Endothelial cell of umbilical vein (primary cell): ENCODE data around the gene NRXN3. TPM values are rescaled to one million over a fixed set of nuclear protein-coding genes. Genes with fewer than 3 reads are reported as not detected.

Source experiments
- BruUV-seq: library from RNA; stranded (reverse); fragments of 400-500 nt; replicated peaks from 2 replicates; lab custom pipeline; 2021; lab: Mats Ljungman, UMichigan
- CTCF ChIA-PET: fragments of 300-600, 350-600 bp; sonication (Branson Sonifier 250); formaldehyde crosslinking; loops from one replicate; lab custom pipeline; 2021; ENCODE audit warnings: antibody characterized with exemption, inconsistent platforms; lab: Charles Lee
- POLR2A ChIA-PET: fragments of 300-600, 350-600 bp; sonication (Branson Sonifier 250); formaldehyde crosslinking; loops from one replicate; lab custom pipeline; 2021; ENCODE audit warnings: antibody characterized with exemption, inconsistent platforms; lab: Charles Lee
- DNase-seq: peaks from one replicate; pipeline ENCODE4 v3.0.0-alpha.2; 2011; ENCODE audit warnings: low read depth, low spot score
- FAIRE-seq: peaks from 2 replicates; lab custom pipeline; 2011; peaks lifted over from hg19 to GRCh38; lab: Jason Lieb, UNC
- H2AFZ ChIP-seq: 2 replicates; pipeline ENCODE4 v1.6.0; 2012; ENCODE audit warnings: low read depth, low read length, control low read depth, inconsistent platforms
- H3K27ac ChIP-seq: 2 replicates; pipeline ENCODE4 v1.5.1; 2011; ENCODE audit warnings: low read depth, mild to moderate bottlenecking, control low read depth, low read length, moderate library complexity; ENCODE audit not compliant: insufficient read depth
- H3K27me3 ChIP-seq, 2 experiments: 2 replicates each; pipeline versions ENCODE4 v1.6.0 to v1.6.1; 2011; ENCODE audit warnings: low read length in 2 of 2, mixed read lengths in 1 of 2; ENCODE audit not compliant: control insufficient read depth in 2 of 2, insufficient read depth in 2 of 2
- H3K36me3 ChIP-seq, 2 experiments: 2 replicates in 1 of 2; 3 replicates in 1 of 2; pipeline ENCODE4 v1.5.1; 2011; ENCODE audit warnings: low read length in 2 of 2, mild to moderate bottlenecking in 1 of 2, moderate library complexity in 1 of 2; ENCODE audit not compliant: control insufficient read depth in 2 of 2, insufficient read depth in 2 of 2; ENCODE audit errors: extremely low read depth in 1 of 2
- H3K4me1 ChIP-seq: 3 replicates; pipeline ENCODE4 v1.5.1; 2011; ENCODE audit warnings: mild to moderate bottlenecking, low read length; ENCODE audit not compliant: control insufficient read depth, insufficient read depth; ENCODE audit errors: extremely low read depth
- H3K4me2 ChIP-seq: 2 replicates; pipeline ENCODE4 v1.6.1; 2011; ENCODE audit warnings: low read length, control low read depth, mixed read lengths; ENCODE audit not compliant: insufficient read depth
- H3K4me3 ChIP-seq, 3 experiments: fragments of 200-600 bp in 1 of 3; sonication (generic), shearing (Covaris generic) in 1 of 3; replicated peaks in 1 of 3; 2 replicates each; pipeline ENCODE4 v1.5.1; 2011 to 2016; ENCODE audit warnings: control low read depth in 3 of 3, low read length in 3 of 3, mild to moderate bottlenecking in 2 of 3, inconsistent platforms in 1 of 3, low read depth in 1 of 3, moderate library complexity in 1 of 3; ENCODE audit not compliant: insufficient read depth in 1 of 3
- H3K79me2 ChIP-seq: 2 replicates; pipeline ENCODE4 v1.6.0; 2012; ENCODE audit warnings: low read length, inconsistent platforms; ENCODE audit not compliant: control insufficient read depth, insufficient read depth
- H3K9ac ChIP-seq: replicated peaks from 2 replicates; pipeline ENCODE3; 2011; ENCODE audit warnings: low read length, control low read depth; ENCODE audit not compliant: insufficient read depth; ENCODE audit errors: extremely low read depth
- H3K9me1 ChIP-seq: replicated peaks from 3 replicates; pipeline ENCODE4 v1.6.0; 2011; ENCODE audit warnings: mild to moderate bottlenecking, low read length; ENCODE audit not compliant: control insufficient read depth, insufficient read depth; ENCODE audit errors: extremely low read depth
- H3K9me3 ChIP-seq: replicated peaks from 2 replicates; pipeline ENCODE4 v1.5.1; 2012; ENCODE audit warnings: low read length, inconsistent platforms; ENCODE audit not compliant: control insufficient read depth, insufficient read depth
- H4K20me1 ChIP-seq: replicated peaks from 2 replicates; pipeline ENCODE3; 2011; ENCODE audit warnings: mild to moderate bottlenecking, low read length; ENCODE audit not compliant: control insufficient read depth, insufficient read depth; ENCODE audit errors: extremely low read depth
- EZH2 ChIP-seq: IDR thresholded peaks from 2 replicates; pipeline ENCODE4 v1.6.1; 2012; ENCODE audit warnings: borderline replicate concordance, low read depth, mild to moderate bottlenecking, moderate library complexity, low read length, inconsistent platforms; ENCODE audit not compliant: severe bottlenecking
- FOS ChIP-seq: IDR thresholded peaks from 2 replicates; pipeline ENCODE4 v1.6.1; 2011; ENCODE audit warnings: mild to moderate bottlenecking, low read length, moderate library complexity, borderline replicate concordance; ENCODE audit not compliant: insufficient read depth
- GATA2 ChIP-seq: IDR thresholded peaks from 2 replicates; pipeline ENCODE4 v1.7.0; 2011; ENCODE audit warnings: low read depth, mild to moderate bottlenecking, moderate library complexity, mixed read lengths, low read length; ENCODE audit not compliant: insufficient read length, insufficient read depth
- JUN ChIP-seq: IDR thresholded peaks from 2 replicates; pipeline ENCODE4 v1.6.1; 2011; ENCODE audit warnings: borderline replicate concordance, low read depth; ENCODE audit not compliant: insufficient read length, insufficient read depth
- MYC ChIP-seq: IDR thresholded peaks from one replicate; pipeline ENCODE4 v1.6.1; 2011; ENCODE audit warnings: mild to moderate bottlenecking, low read depth, low read length
- POLR2A ChIP-seq: IDR thresholded peaks from 2 replicates; pipeline ENCODE4 v1.6.1; 2012; ENCODE audit warnings: low read depth, mild to moderate bottlenecking, control low read depth, low read length
- POLR2AphosphoS5 ChIP-seq: IDR thresholded peaks from 2 replicates; pipeline ENCODE4 v1.6.1; 2012; ENCODE audit warnings: low read depth, mild to moderate bottlenecking, control low read depth, low read length, moderate library complexity; ENCODE audit not compliant: insufficient read depth
- dilution Hi-C: fragments of 300-500 bp; cut with MboI; formaldehyde crosslinking; loops from one replicate; pipeline ENCODE4 v1.15.0; 2019; ENCODE audit warnings: low sequenced_read_pairs; ENCODE audit not compliant: extremely low pct_ligation_motif_present
- intact Hi-C: fragments of 100-400 bp; cut with micrococcal nuclease; formaldehyde crosslinking; loops from one replicate; pipeline ENCODE4 v1.10.0; 2022
- polyA plus RNA-seq, 4 experiments: library from polyadenylated mRNA; depleted of rRNA in 3 of 4; stranded (reverse) in 3 of 4; unstranded in 1 of 4; fragments of >200 nt; gene quantifications; 2 replicates each; pipeline versions ENCODE4 v1.2.1 to v1.2.3, GENCODE V29; 2011 to 2012; ENCODE audit warnings: missing spikeins in 1 of 4
- total RNA-seq: library from RNA; stranded (reverse); gene quantifications from 2 replicates; pipeline ENCODE4 v1.2.3, GENCODE V29; 2021
- TF ChIP-seq, protein P1 (sequence below): IDR thresholded peaks from 2 replicates; pipeline ENCODE4 v1.6.1; 2011; ENCODE audit not compliant: insufficient read depth, insufficient read length
- TF ChIP-seq, protein P2 (sequence below), 2 donors: IDR thresholded peaks; 1 replicate in 1 of 2; 2 replicates in 1 of 2; pipeline ENCODE4 v1.5.1; 2011; ENCODE audit warnings: low read length in 2 of 2, mild to moderate bottlenecking in 2 of 2, moderate library complexity in 2 of 2, control low read depth in 1 of 2, inconsistent platforms in 1 of 2, low read depth in 1 of 2; ENCODE audit not compliant: insufficient read depth in 1 of 2; ENCODE audit errors: extremely low read depth in 1 of 2

The NRXN3 gene
- total and polyA plus RNA-seq, 2 donors (not counting 3 experiments of a cell fraction or from before 2014, with no cell fraction given): 0.72 to 4.2 TPM

DNA sequence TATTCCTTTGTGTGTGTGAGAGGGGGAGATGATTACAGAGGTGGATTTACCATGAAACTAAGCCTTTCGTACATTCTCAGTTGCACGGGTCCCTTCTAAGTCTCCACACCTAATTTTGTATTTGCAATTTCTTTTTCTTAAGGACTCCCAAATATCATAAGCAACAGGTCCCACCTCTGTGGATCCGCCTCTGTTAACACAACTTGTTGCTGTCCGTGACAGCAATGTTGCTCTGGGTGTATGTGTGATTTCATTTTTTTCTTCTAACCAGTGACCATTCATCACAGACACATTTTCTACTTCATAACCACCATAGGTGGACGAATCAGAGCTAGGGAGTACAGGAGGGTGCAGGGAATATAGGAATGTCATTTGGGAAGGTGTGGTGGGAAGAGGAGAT lies 81.1 kb downstream of the NRXN3 start:
- ChIA-PET CTCF (no interaction called here), POLR2A (no interaction called here)
- no peak overlapping the region for H3K9ac ChIP-seq
- BruUV-seq: no TSS peak
- H2AFZ ChIP-seq: no peak overlapping the region
- no peak overlapping the region for H3K4me3 ChIP-seq
- intact Hi-C loops (no loop called here), dilution Hi-C loops (no loop called here)
- no peak for FAIRE-seq
- no peak for DNase-seq
- no peak overlapping the region for H3K27ac ChIP-seq
- H3K36me3 ChIP-seq: no peaks in the 10 kb centered on the region
- no peaks in the 10 kb centered on the region for H4K20me1 ChIP-seq
- no peaks in the 10 kb centered on the region for H3K9me1 ChIP-seq
- H3K9me3 ChIP-seq: peaks cover 2% of the 10 kb centered on the region
- H3K79me2 ChIP-seq: no peaks in the 10 kb centered on the region
- no peaks in the 10 kb centered on the region for H3K4me1 ChIP-seq
- TF ChIP-seq JUN (no peak), POLR2AphosphoS5 (no peak), FOS (no peak), POLR2A (no peak), EZH2 (no peak), MYC (no peak), GATA2 (no peak)
- TF ChIP-seq, protein P1, sequence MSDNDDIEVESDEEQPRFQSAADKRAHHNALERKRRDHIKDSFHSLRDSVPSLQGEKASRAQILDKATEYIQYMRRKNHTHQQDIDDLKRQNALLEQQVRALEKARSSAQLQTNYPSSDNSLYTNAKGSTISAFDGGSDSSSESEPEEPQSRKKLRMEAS: no peak
- TF ChIP-seq, protein P2, sequence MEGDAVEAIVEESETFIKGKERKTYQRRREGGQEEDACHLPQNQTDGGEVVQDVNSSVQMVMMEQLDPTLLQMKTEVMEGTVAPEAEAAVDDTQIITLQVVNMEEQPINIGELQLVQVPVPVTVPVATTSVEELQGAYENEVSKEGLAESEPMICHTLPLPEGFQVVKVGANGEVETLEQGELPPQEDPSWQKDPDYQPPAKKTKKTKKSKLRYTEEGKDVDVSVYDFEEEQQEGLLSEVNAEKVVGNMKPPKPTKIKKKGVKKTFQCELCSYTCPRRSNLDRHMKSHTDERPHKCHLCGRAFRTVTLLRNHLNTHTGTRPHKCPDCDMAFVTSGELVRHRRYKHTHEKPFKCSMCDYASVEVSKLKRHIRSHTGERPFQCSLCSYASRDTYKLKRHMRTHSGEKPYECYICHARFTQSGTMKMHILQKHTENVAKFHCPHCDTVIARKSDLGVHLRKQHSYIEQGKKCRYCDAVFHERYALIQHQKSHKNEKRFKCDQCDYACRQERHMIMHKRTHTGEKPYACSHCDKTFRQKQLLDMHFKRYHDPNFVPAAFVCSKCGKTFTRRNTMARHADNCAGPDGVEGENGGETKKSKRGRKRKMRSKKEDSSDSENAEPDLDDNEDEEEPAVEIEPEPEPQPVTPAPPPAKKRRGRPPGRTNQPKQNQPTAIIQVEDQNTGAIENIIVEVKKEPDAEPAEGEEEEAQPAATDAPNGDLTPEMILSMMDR (IDR thresholded peaks at IDR 0.05; ENCODE audit: extremely low read depth in 1 of 2, insufficient read depth in 1 of 2, low read depth in 1 of 2, low read length in 2 of 2): no peak
- no peak overlapping the region for H3K4me2 ChIP-seq
- no peaks in the 10 kb centered on the region for H3K27me3 ChIP-seq
